ENCODE measurements around the gene CCDC106.
A peak's percentile ranks its signal among the peaks of the same experiment; 100 is the strongest.

Gene CCDC106

DNA sequence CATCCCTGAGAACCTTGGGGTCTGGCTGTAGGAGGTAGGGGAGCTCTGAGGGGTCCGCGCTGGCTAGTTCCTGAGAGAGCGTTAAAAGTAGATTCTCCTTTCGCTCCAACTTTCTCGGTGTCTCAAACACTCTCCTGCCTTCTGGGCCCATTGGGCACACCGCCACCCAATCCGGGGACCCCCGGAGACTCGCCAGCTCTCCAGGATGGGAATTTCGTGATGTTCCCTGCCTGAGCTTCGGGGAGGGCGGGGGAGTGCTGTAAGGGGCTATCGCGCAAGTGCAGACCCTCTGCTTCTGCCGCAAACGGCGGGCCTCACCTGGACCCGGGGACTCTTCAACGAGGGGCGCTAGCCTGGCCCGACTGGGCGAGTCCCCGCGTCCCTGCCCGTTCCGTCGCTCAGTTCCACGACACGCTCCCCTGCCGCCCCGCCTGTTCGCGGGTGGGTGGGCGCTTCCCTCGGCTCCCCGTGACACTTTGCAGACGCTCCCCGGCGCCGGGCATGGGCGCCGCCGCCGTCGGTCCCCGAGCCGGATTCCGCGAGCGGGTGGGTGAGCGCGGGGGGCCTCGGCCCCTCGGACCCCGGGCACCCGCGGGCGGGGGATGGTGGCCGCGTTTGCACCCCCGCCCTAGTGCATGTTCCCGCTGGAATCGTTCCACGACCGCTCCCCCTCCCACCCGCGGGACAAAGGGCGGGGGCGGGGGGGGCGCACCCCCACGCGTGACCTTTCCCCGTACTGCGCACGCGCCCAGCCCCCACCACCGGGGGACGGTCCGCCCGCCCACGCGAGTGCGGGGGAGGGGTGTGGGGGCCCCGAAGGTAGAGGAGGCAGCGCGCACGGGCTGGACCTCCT lies at the start of gene CCDC106:
Gene CCDC106, plus strand, starts transcription at position 481 of the 853 bp plus-strand sequence. CDS start 835 bp downstream, outside the sequence.
- DNase-seq = peak; percentile 61 to 84

DNA sequence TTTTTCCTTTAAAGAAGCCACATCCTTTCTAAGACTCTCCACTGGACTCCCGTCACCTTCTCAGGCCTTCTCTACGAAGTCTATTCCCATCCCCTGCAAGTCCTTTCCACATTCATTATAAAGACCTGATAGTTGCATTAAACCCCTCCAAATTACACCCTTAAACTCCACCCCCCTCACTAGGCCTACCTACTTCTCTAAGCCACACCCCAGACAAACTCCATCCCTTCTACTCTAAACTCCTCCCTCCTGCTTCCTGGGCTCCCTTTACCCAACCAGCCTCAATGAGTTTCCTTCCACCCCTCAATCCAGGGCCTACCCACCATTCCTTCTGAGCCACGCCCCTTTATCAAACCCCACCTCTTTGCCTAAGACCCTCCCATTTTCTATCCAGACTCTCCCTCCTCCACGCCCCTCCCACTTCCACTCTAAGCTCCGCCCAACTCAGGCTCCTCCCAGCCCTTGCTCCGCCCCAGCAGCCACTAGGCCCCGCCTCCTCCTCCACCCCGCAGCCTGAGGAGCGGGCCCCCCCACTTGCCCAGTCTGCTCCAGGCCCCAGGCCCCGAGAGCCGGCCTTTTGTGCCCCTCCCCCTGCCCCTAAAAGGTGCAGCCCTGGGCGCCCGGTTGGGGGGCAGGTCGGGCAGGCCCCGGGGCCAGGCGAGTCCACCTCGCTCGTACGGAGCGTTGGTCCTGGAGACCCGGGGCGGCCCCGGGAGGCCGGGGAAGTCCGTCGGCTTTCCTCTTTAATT lies 49.1 kb upstream of the CCDC106 start:
- DNase-seq = peak; percentile 86 to 89

DNA sequence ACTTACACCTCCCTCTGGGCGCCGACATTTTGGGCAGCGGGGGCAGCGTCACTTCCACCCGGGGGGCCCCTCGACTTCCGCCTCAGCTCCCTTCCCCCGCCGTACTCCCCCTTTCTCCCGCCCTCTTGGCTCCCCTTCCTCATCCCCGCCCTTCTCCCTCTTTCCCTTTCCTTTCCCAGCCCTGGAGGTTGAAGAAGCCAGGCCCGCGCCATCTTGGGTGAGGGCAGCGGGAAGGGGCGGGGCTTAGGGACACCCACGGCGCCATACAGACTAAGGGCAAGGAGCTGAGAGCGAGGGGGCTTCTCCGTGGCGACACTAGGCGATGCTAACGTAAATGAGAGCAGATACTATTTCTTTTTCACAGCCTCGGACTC lies 48.6 kb upstream of the CCDC106 start, which contains the start of gene FIZ1:
Gene FIZ1, minus strand, starts transcription at position 50 of the 374 bp plus-strand sequence. CDS start 1,652 bp downstream, outside the sequence.
- DNase-seq = peak; percentile 99 to 100

DNA sequence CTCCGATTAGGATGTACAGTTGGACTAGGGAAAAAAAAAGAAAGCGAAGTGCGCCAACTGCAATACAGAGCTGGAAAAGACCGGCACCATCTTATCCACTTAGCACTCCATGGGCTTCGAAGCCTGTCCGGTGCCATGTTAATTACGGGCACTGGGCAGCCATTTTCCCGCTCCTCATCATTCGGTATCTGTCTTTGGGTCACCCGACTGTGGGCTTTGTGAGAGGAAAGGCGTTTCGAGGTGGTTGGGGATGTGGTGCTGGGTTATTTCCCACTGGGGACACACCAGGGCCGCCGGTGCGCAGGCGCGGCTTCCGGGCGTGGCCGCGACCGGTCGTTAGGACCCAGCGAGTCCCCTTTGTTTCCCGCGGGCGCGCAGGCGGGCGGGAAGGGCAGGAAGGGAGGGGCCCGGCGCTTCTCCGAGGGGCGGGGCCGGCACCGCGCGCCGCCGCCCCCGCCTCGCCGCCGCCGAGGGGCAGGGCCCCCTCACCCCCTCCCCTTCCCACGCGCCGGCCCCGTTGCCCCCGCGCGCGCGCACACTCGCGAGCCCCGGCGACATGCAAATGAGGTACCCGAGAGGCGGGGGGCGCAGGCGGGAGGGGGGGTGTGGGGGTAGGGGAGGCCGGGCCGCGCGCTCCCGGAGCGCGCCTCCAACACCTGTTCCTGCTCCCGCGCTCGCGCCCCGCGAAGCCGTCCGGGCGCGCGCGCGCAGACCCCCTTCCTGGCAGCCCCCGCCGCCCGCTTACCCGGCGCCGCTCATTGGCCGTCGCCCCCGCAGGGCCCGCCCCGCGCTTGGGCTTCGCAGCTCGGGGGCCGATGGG lies 48.0 kb upstream of the CCDC106 start, which contains the start of gene ZNF524:
Gene ZNF524, plus strand, starts transcription at position 447 of the 820 bp plus-strand sequence. CDS start 1,825 bp downstream, outside the sequence.
- DNase-seq = peak; percentile 93 to 98

DNA sequence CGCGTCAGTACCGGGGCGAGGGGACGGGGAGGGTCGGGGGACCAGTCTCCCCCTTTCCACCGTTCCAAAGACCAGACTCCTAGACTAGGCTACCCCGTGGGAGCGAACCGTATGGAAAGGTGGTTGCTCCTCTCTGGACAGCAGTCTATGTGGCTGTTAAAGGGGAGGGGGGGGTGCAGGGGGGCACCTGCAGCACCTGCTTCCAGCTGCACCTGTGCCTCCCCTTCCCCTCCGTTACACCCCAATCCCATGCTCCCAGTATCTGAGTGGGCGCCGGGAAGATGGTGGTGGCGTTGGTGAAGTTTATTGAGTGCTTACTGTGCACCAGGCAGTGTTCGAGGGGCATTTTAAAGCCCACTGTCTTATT lies 47.4 kb upstream of the CCDC106 start:
- no peak for DNase-seq

DNA sequence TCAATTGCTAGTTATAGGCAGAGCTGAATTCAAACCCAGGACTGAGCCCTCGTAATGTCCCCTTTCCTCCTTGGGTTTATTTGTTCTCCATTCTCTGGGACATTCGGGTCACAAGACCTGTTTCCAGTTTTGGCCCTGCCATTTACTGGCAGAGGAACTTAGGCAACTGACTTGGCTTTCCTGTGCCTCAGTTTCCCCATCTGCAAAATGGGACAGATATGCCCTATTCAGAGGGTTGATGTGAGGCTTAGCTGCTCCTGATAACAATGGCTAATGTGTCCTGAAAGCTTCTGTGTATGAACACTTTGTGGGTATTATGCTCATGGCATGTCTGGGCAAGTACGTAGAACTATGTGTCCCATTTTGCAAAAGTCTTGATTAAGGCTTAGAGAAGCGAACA lies 46.9 kb upstream of the CCDC106 start:
- DNase-seq = no peak

DNA sequence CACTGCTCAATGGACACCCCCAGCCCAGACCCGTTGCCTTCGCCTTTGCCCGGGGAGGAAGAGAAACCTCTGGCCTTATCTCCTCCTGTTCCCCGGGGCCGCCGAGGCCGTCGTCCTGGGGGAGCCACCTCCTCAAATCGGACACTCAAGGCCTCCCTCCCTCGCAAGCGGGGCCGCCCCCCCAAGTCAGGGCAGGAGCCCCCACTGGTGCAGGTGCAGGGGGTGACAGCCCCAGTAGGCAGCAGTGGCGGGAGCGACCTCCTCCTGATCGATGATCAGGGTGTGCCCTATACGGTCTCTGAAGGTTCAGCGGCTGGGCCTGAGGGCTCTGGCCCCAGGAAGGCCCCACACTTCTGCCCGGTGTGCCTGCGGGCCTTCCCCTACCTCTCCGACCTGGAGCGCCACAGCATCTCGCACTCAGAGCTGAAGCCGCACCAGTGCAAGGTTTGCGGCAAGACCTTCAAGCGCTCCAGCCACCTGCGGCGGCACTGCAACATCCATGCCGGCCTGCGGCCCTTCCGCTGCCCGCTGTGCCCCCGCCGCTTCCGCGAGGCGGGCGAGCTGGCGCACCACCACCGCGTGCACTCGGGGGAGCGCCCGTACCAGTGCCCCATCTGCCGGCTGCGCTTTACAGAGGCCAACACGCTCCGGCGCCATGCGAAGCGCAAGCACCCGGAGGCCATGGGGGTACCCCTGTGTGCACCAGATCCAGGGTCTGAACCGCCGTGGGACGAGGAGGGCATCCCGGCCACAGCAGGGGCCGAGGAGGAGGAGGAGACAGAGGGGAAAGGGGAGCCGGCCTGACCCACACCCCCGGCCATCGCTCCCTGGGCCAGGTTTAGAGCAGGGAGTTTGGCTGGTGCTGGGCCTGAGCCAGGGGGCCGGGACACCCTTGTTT lies 45.7 kb upstream of the CCDC106 start:
- DNase-seq = no peak

DNA sequence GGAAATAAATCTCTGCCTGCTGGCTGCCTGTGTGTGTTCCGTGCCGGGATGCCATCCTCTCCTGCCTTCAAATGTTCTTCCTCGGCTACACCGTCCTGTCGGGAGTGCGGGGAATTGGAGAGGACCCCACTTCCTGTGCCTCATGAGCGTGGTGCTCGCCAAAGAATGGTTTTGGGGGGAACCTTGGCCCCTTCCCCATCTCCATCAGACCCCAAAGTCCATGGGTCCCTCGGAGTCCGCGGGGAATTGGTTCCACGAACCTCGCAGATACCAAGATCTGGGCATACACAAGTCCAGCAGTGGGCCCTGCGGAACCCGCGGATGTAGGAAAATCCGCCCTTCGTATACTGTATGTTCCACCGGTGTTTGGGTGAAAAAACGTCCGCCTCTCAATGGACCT lies 44.9 kb upstream of the CCDC106 start:
- no peak for DNase-seq

DNA sequence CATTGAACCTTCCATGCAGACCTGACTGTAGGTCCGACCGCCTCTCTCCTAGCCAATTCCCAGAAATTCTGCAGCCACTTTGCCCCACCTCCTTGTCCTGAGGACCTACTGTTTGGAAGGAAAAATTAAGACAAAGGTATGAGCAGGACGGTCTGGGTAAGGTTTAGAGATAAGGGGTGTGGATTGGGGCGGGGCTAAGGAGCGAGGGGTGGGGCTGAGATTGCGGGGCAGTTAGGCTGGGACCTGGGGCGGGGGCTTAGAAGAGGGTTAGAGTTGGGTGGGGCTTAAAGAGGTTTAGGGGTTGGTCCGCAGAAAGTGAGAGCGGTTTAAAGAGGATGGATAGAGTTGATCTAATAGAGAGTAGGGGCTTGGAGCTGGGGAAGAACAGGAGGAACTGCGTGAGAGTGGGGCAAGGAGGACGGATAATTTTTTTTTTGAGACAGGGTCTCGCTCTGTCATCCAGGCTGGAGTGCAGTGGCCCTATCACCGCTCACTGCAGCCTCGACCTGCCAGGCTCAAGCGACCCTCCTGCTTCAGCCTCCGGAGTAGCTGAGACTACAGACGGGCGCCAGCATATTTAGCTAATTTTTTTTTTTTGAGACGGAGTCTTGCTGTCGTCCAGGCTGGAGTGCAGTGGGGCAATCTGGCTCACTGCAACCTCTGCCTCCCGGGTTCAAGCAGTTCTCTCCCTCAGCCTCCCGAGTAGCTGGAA lies 44.3 kb upstream of the CCDC106 start:
- no peak for DNase-seq

DNA sequence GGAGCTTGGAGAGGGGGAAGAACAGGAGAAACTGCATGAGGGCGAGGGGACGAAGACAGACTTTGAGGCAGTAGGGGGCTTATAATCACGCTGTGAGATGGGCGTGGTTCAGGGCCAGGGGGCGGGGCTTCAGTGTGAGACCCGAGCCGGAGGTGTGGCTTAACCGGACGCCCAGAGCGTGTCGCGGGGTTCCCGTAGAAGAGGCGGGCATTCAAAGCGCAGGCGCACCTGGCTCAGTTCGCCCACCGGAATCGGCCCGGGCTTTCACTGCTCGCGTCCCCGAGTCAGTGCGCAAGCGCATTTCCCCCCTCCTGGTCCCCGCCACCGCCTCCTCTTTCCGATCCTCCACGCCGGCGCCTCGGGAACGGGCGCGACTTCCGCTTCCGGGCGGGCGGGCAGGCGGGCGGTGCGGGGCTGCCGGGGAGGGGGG lies 42.8 kb upstream of the CCDC106 start:
- DNase-seq = peak; percentile 99 to 100

DNA sequence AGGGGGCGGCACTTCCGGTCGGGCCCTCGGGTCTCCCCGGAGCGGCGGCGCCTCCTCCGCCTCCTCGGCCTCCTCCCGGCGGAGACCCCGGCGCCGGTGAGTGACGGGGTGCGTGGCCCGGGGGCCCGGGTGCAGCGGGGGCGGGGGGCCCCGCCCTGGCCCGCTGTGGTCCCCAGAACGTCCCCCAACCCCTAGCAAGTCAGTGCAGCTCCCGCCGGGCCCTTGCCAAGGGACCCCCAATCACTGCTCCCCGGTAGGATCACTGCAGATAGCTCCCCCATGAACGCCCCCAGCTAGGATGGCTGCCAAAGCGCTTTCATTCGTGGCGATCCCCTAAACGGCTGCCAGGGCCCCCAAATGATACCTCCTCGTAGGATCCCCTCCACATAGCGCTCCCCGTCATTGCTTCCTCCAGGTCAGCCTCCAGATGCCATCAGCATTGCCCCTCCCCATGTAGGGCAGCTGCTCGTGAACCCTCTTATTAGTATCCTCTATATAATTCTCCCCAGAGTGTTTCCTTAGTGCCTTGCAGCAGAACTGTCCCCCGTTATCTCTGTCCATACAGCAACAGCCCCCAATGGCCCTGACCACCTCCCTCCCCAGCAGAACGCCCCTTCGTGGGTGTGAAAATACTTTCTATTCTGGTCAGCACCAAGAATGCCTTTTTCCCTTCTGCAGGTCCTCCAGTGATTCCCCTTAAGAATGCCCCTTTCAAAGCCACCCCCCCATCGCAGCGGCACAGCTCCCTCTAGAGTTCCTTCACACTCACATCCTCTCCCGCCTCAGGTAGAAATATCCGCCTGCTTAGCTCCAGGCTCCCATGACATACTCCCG lies 42.2 kb upstream of the CCDC106 start, which contains the start of gene ZNF865:
Gene ZNF865, plus strand, starts transcription at position 11 of the 834 bp plus-strand sequence. CDS start 7,972 bp downstream, outside the sequence.
- DNase-seq = peak; percentile 59 to 82

DNA sequence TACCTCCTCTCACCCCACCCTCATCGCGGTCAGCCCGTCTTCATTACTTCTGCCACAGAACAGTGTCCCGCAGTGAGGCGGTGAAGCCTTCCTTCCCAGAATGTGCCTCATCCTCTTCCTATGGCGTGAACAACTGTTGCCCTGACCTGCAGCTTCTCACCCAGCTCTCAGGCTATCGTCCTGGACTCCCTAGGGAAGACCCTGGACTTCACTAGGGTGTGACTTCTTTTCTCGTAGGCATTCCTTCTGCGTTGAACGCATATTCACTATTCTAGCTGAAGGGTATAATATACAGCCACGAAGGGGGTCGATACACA lies 41.6 kb upstream of the CCDC106 start:
- no peak for DNase-seq

DNA sequence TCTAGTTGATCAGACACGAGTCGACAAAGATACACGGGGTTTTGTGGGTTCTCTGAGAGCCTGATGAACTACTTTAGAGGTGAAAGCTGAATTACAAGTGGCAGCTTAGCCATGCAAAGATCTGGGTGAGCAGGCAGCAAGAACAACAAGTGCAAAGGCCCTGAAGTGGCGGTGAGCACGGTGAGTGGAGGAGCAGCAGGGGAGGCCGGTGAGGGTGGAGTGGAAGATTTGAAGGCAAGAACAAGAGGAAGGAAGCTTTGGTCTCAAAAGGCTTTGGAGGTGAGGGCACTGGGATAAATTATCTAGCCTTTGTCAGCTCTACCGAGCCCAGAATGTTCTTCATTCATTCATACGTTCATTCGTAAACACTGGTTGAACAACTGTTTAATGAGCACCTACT lies 41.2 kb upstream of the CCDC106 start:
- DNase-seq = no peak

DNA sequence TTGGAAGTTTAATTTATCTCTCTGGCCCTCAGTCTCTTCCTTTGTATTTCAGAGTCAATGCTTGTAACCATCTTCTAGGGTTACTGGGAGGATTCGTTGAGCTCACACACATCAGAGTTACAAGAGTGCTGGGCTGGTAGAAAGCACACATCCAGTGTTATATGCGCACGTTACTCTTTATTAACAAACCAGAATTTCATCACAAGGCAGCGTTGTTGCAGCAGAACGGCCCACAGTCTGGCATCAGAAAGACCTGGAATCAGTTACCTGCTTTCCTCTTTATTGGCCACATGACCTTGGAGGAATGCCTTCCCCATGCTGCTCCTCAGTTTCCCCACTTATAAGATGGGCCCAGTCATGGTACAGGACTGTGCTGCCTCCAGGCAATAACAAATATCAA lies 38.7 kb upstream of the CCDC106 start:
- no peak for DNase-seq

DNA sequence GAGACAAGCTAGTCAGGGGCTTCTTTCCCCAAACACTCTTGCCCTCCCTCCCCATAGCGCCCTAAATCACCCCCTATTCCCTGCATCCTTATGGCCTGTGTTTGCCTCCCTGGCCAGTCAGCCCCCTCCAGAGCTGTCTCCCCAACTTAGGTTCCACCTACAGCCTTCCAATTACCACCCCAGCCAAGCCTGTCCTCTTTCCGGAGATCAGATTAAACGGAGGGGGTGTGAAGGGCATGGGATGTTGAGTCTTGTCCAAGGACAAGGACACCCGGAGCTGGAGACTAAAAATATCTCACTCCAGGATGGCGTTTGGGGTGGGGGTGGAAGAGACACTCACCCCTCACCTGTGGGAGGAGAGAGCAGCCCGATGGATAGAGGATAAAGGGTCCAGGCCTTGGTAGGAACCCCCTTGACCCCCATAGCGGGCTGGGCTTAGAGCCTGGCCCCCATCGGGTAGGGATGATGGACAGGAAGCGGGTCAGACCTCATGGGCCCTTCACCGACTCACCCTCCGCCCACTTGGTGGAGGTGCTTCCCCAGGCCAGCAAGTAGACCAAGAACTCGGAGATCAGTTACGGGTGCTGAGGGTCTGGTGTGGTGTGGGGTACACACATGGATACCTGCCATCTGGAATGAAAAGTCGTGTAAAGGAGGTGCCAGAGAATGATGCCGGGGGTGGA lies 36.6 kb upstream of the CCDC106 start:
- no peak for DNase-seq

DNA sequence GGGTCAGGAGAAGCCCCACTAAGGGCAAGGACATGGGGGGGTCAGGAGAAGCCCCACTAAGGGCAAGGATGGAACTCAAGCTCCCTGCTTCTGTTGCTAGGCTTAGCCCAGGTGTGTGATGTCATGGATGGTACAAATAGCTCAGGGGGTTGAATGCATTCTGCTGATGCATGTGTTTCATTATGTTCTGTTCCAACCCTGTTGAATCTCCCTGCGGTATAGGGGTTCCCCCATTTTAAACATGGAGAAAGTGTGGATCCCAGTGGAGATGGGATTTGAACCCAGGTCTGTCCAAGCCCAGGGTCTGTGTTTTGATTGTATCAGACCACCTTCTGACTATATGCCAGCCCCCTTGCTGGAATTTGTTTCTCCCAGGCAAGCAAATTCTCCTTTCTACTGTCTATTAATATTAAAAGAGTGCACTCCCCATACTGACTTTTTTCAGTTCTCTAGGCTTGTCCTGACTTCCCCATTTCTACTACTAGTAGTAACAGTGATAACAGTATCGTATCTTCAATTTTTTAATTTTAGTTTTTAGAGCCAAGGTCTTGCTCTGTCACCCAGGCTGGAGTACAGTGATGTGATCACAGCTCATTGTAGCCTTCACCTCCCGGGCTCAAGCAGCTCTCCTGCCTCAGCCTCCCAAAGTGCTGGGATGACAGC lies 35.9 kb upstream of the CCDC106 start:
- DNase-seq = no peak

DNA sequence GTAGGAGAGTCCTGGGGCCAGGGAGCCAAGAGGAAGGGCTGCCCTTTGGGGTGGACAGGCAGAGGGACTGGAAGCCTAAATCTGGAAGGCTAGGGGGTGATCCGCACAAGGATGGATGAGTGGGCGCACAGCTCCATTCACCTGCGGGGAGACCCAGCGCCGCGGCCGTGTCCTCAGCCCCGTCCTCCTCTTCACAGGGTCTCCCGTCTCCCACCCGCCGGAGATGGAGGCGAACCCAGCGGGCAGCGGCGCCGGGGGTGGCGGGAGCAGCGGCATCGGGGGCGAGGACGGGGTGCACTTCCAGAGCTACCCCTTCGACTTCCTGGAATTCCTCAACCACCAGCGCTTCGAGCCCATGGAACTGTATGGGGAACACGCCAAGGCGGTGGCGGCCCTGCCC lies 34.6 kb upstream of the CCDC106 start:
- no peak for DNase-seq

DNA sequence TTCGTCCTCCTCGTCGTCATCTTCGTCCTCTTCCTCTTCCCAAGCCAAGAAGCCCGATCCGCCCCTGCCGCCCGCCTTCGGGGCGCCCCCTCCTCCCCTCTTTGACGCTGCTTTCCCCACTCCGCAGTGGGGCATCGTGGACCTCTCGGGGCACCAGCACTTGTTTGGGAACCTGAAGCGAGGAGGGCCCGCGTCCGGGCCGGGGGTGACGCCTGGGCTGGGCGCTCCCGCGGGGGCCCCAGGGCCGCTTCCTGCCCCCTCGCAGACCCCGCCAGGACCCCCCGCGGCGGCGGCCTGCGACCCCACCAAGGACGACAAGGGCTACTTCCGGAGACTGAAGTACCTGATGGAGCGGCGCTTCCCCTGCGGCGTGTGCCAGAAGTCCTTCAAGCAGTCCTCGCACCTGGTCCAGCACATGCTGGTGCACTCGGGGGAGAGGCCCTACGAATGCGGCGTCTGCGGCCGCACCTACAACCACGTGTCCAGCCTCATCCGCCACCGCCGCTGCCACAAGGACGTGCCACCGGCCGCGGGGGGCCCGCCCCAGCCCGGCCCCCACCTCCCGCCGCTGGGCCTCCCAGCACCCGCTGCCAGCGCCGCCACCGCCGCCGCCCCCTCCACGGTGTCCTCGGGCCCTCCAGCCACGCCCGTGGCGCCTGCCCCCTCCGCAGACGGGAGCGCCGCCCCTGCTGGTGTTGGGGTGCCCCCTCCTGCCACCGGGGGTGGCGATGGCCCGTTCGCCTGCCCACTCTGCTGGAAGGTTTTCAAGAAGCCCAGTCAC lies 33.9 kb upstream of the CCDC106 start:
- DNase-seq = no peak

All from NCI-H1930 (cell line).